HepG2 (cell line): ENCODE results near the gene SULT1E1. TPM values are rescaled to one million over a fixed set of nuclear protein-coding genes. Genes with fewer than 3 reads are reported as not detected.

Source experiments
- ARNT ChIP-seq: fragments of 450-650 bp; IDR thresholded peaks from 2 replicates; pipeline ENCODE4 v1.6.1; 2017
- ARNT2 ChIP-seq: sonication (generic); formaldehyde crosslinking; IDR thresholded peaks from 2 replicates; pipeline ENCODE4 v1.8.0; 2022; ENCODE audit warnings: mild to moderate bottlenecking, low read depth, missing genetic modification reagents, moderate library complexity
- CREBL2 ChIP-seq: sonication (generic); formaldehyde crosslinking; IDR thresholded peaks from 2 replicates; pipeline ENCODE4 v1.8.1; 2023; ENCODE audit warnings: missing genetic modification reagents, mild to moderate bottlenecking, borderline replicate concordance
- CSRNP2 ChIP-seq: sonication (generic); formaldehyde crosslinking; conservative IDR thresholded peaks from 2 replicates; pipeline ENCODE4 v1.8.0; 2022; ENCODE audit warnings: low read depth, missing genetic modification reagents
- ELF4 ChIP-seq: sonication (generic); formaldehyde crosslinking; IDR thresholded peaks from 2 replicates; pipeline ENCODE4 v1.5.0; 2020; ENCODE audit warnings: missing genetic modification reagents, mild to moderate bottlenecking, moderate library complexity, borderline replicate concordance
- ETV6 ChIP-seq: sonication (generic); formaldehyde crosslinking; conservative IDR thresholded peaks from 2 replicates; pipeline ENCODE4 v1.4.0; 2020; ENCODE audit warnings: missing genetic modification reagents
- IKZF5 ChIP-seq: IDR thresholded peaks from 2 replicates; pipeline ENCODE4 v1.6.1; 2018; ENCODE audit warnings: missing genetic modification reagents, mild to moderate bottlenecking, missing compliant biosample characterization
- IRX3 ChIP-seq: sonication (generic); formaldehyde crosslinking; IDR thresholded peaks from 2 replicates; pipeline ENCODE4 v1.8.1; 2023; ENCODE audit warnings: mild to moderate bottlenecking, low read depth, missing genetic modification reagents, borderline replicate concordance
- MIXL1 ChIP-seq: IDR thresholded peaks from 2 replicates; pipeline ENCODE4 v1.6.1; 2016
- PAF1 ChIP-seq: IDR thresholded peaks from 2 replicates; pipeline ENCODE4 v1.6.1; 2016; ENCODE audit warnings: missing genetic modification reagents, missing compliant biosample characterization
- PAXIP1 ChIP-seq: sonication (generic); formaldehyde crosslinking; conservative IDR thresholded peaks from 2 replicates; pipeline ENCODE4 v1.4.0; 2020; ENCODE audit warnings: mild to moderate bottlenecking, missing genetic modification reagents, moderate library complexity
- RFXAP ChIP-seq: sonication (generic); formaldehyde crosslinking; IDR thresholded peaks from 2 replicates; pipeline ENCODE4 v1.4.0; 2020; ENCODE audit warnings: missing genetic modification reagents, borderline replicate concordance
- SAP130 ChIP-seq: IDR thresholded peaks from 2 replicates; pipeline ENCODE4 v1.6.1; 2016; ENCODE audit warnings: low read depth
- SATB2 ChIP-seq: sonication (generic); formaldehyde crosslinking; IDR thresholded peaks from 2 replicates; pipeline ENCODE4 v1.5.0; 2020; ENCODE audit warnings: missing genetic modification reagents
- SNAI1 ChIP-seq: sonication (generic); formaldehyde crosslinking; IDR thresholded peaks from 2 replicates; pipeline ENCODE4 v1.5.0; 2020; ENCODE audit warnings: mild to moderate bottlenecking, missing genetic modification reagents, borderline replicate concordance
- THYN1 ChIP-seq: sonication (generic); formaldehyde crosslinking; IDR thresholded peaks from 2 replicates; pipeline ENCODE4 v1.8.1; 2023; ENCODE audit warnings: low read depth, mild to moderate bottlenecking, moderate library complexity, missing genetic modification reagents, borderline replicate concordance
- TSC22D2 ChIP-seq: sonication (generic); formaldehyde crosslinking; IDR thresholded peaks from 2 replicates; pipeline ENCODE4 v1.5.1; 2020; ENCODE audit warnings: missing genetic modification reagents, mild to moderate bottlenecking, borderline replicate concordance
- XRCC5 ChIP-seq: fragments of 200-400 bp; formaldehyde crosslinking; optimal IDR thresholded peaks from 2 replicates; pipeline ENCODE3; 2017; ENCODE audit warnings: mild to moderate bottlenecking, low read length
- ZFYVE20 ChIP-seq: sonication (generic); formaldehyde crosslinking; IDR thresholded peaks from 2 replicates; pipeline ENCODE4 v1.8.0; 2023; ENCODE audit warnings: low read depth, mild to moderate bottlenecking, moderate library complexity, missing genetic modification reagents, borderline replicate concordance
- ZNF121 ChIP-seq: sonication (generic); formaldehyde crosslinking; IDR thresholded peaks from 2 replicates; pipeline ENCODE4 v1.5.0; 2020; ENCODE audit warnings: mild to moderate bottlenecking, missing genetic modification reagents
- ZNF331 ChIP-seq: sonication (generic); formaldehyde crosslinking; IDR thresholded peaks from 2 replicates; pipeline ENCODE4 v1.4.0; 2020; ENCODE audit warnings: missing genetic modification reagents
- ZNF512 ChIP-seq: sonication (generic); formaldehyde crosslinking; IDR thresholded peaks from 2 replicates; pipeline ENCODE4 v1.4.0; 2020; ENCODE audit warnings: mild to moderate bottlenecking, missing genetic modification reagents
- ZNF746 ChIP-seq: sonication (generic); formaldehyde crosslinking; IDR thresholded peaks from 2 replicates; pipeline ENCODE4 v1.8.0; 2022; ENCODE audit warnings: mild to moderate bottlenecking, missing genetic modification reagents
- polyA plus RNA-seq, 8 experiments: library from polyadenylated mRNA; depleted of rRNA in 3 of 8; stranded (reverse) in 7 of 8; unstranded in 1 of 8; fragments of >200 nt; fragmentation: Illumina TruSeq in 4 of 8; extraction: Trizol in 4 of 8; gene quantifications; 2 replicates each; pipeline versions ENCODE4 v1.2.1 to v1.2.3, GENCODE V29; 2011 to 2016; ENCODE audit warnings: low read depth in 4 of 8, missing spikeins in 1 of 8, mixed read lengths in 1 of 8; ENCODE audit not compliant: insufficient read depth in 1 of 8
- total RNA-seq, 5 experiments: library from RNA; depleted of rRNA; stranded (reverse); fragments of >200 nt; fragmentation: Illumina TruSeq; extraction: Trizol; gene quantifications; 2 replicates each; pipeline ENCODE4 v1.2.3, GENCODE V29; 2016; ENCODE audit warnings: low read depth in 1 of 5

The SULT1E1 gene
- total and polyA plus RNA-seq, 2 of the 13 experiments (the other 11 are each of a cell fraction or from before 2014, with no cell fraction given), result 1.7 to 3.9 TPM

- no peak for TF ChIP-seq ARNT2 (CRISPR knock-in tag)
- TF ChIP-seq ZNF121 (CRISPR knock-in tag), result no peak
- TF ChIP-seq CSRNP2, result no peak
- TF ChIP-seq ZNF512 (CRISPR knock-in tag), result no peak
- TF ChIP-seq IKZF5, result 0 out of 2 replicates have a peak, but pooled peaks have one; percentile 22
- TF ChIP-seq IRX3 (CRISPR knock-in tag), result no peak
- TF ChIP-seq ZNF331 (CRISPR knock-in tag), result no peak
- TF ChIP-seq SATB2, result no peak
- TF ChIP-seq ZNF746 (CRISPR knock-in tag), result no peak
- TF ChIP-seq PAF1 (CRISPR knock-in tag), result no peak
- no peak for TF ChIP-seq THYN1
- TF ChIP-seq XRCC5, result no peak
- TF ChIP-seq RFXAP (CRISPR knock-in tag), result no peak
- TF ChIP-seq CREBL2, result no peak
- TF ChIP-seq SNAI1 (CRISPR knock-in tag), result no peak
- no peak for TF ChIP-seq ELF4 (CRISPR knock-in tag)
- TF ChIP-seq PAXIP1, result peak; percentile 49
- no peak for TF ChIP-seq TSC22D2 (CRISPR knock-in tag)
- no peak for TF ChIP-seq ETV6 (CRISPR knock-in tag)
- TF ChIP-seq MIXL1 (CRISPR knock-in tag), result no peak
- TF ChIP-seq ZFYVE20 (CRISPR knock-in tag), result no peak
- TF ChIP-seq ARNT, result no peak
- TF ChIP-seq SAP130 (CRISPR knock-in tag), result peak; percentile 33; the same call in 1 of the 2 replicates
Observed at GRCh38 chr4:69830560-69831269, 29.2 kb downstream of the SULT1E1 start (continued).
